GM12878 (cell line): ENCODE measurements around the gene UMAD1.
A peak's percentile ranks its signal among the peaks of the same experiment; 100 is the strongest.

Source experiments
- CEBPB ChIP-seq, 2 experiments: fragments of 150-350 bp in 1 of 2; IDR thresholded peaks; 2 replicates each; pipeline ENCODE4 v1.6.1; 2012 to 2014; ENCODE audit warnings: low read depth in 2 of 2, low read length in 2 of 2, borderline replicate concordance in 1 of 2, inconsistent platforms in 1 of 2
- EED ChIP-seq: sonication (generic); IDR thresholded peaks from 2 replicates; pipeline ENCODE4 v1.6.1; 2016; ENCODE audit warnings: antibody characterized with exemption, low read depth
- EP300 ChIP-seq, 2 experiments: fragments of 150-350 bp in 1 of 2; IDR thresholded peaks; 2 replicates each; pipeline ENCODE4 v1.6.1; 2011 to 2012; ENCODE audit warnings: low read depth in 2 of 2, low read length in 2 of 2, borderline replicate concordance in 1 of 2, improper control_type of control experiment in 1 of 2, inconsistent platforms in 1 of 2; ENCODE audit not compliant: control insufficient read depth in 1 of 2
- JUND ChIP-seq: IDR thresholded peaks from 2 replicates; pipeline ENCODE4 v1.6.1; 2012; ENCODE audit warnings: low read depth, mild to moderate bottlenecking, low read length, improper control_type of control experiment, moderate library complexity
- NBN ChIP-seq: fragments of 450-650 bp; IDR thresholded peaks from 2 replicates; pipeline ENCODE4 v1.6.1; 2016
- POLR2AphosphoS2 ChIP-seq: IDR thresholded peaks from 2 replicates; pipeline ENCODE4 v1.6.1; 2011; ENCODE audit warnings: low read depth, mild to moderate bottlenecking, low read length, improper control_type of control experiment, moderate library complexity
- POU2F2 ChIP-seq: IDR thresholded peaks from 3 replicates; pipeline ENCODE4 v1.6.1; 2011; ENCODE audit warnings: low read depth, mild to moderate bottlenecking, low read length, borderline replicate concordance
- ZNF274 ChIP-seq: IDR thresholded peaks from one replicate; pipeline ENCODE4 v1.8.0; 2011; ENCODE audit not compliant: insufficient read length, insufficient read depth
- ZNF622 ChIP-seq: fragments of 450-650 bp; IDR thresholded peaks from 2 replicates; pipeline ENCODE4 v1.6.1; 2017; ENCODE audit warnings: mild to moderate bottlenecking, inconsistent platforms
- TF ChIP-seq, protein P1 (sequence below), 3 experiments: IDR thresholded peaks in 2 of 3; conservative IDR thresholded peaks in 1 of 3; 2 replicates each; pipeline ENCODE4 v1.5.1; 2011; ENCODE audit warnings: low read depth in 3 of 3, low read length in 3 of 3, mild to moderate bottlenecking in 3 of 3, control low read depth in 2 of 3, moderate library complexity in 2 of 3, inconsistent platforms in 1 of 3, mixed read lengths in 1 of 3; ENCODE audit not compliant: control insufficient read depth in 2 of 3, insufficient read depth in 1 of 3; ENCODE audit errors: extremely low read depth in 1 of 3
- TF ChIP-seq, protein P2 (sequence below): fragments of 450-650 bp; formaldehyde crosslinking; IDR thresholded peaks from 2 replicates; pipeline ENCODE4 v1.4.0; 2020; ENCODE audit warnings: mild to moderate bottlenecking, moderate library complexity
- TF ChIP-seq, protein P3 (sequence below): fragments of 450-650 bp; IDR thresholded peaks from 2 replicates; pipeline ENCODE4 v1.6.1; 2017; ENCODE audit warnings: mild to moderate bottlenecking
- TF ChIP-seq, protein P4 (sequence below): IDR thresholded peaks from 2 replicates; pipeline ENCODE4 v1.6.1; 2012; ENCODE audit warnings: mild to moderate bottlenecking, low read depth, low read length
- TF ChIP-seq, protein P5 (sequence below): IDR thresholded peaks from 2 replicates; pipeline ENCODE4 v1.6.1; 2012; ENCODE audit warnings: improper control_type of control experiment, low read depth, low read length; ENCODE audit not compliant: insufficient replicate concordance

DNA sequence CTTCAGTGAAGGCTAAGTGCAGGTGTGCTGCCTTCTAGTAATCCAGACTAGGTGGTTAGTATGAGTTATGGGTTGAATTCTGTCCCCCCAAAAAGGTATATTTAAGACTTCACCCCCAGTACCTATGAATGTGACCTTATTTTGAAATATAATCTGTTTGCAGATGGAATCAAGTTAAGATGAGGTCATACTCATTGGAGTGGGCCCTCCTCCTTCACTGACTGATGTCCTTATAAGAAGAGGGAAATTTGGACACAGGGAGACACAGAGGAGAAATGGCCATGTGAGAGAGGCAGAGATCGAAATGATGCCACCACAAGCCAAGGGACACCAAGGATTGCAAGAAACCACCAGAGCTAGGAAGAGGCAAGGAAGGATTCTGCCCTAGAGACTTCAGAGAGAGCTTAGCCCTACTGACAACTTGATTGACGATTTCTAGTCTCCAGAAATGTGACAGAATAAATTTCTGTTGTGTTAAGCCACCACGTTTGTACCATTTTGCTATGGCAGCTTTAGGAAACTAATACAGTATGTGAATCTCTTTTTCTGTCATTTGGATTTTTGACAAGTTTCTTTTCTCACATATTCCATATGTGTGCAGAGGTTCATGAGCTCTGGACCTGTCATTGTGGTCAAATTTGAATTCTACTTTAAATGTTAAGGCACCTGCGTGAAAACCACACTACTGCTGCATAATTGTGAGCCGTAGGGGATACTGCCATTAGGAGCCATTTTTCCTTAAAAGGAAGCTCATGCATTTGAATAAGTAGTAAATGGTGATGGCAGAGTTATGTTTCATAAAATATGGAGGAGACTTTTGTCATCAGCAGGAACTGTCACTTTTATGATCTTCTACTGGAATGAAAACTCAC lies 80.4 kb downstream of the UMAD1 start:
- TF ChIP-seq, protein P1, sequence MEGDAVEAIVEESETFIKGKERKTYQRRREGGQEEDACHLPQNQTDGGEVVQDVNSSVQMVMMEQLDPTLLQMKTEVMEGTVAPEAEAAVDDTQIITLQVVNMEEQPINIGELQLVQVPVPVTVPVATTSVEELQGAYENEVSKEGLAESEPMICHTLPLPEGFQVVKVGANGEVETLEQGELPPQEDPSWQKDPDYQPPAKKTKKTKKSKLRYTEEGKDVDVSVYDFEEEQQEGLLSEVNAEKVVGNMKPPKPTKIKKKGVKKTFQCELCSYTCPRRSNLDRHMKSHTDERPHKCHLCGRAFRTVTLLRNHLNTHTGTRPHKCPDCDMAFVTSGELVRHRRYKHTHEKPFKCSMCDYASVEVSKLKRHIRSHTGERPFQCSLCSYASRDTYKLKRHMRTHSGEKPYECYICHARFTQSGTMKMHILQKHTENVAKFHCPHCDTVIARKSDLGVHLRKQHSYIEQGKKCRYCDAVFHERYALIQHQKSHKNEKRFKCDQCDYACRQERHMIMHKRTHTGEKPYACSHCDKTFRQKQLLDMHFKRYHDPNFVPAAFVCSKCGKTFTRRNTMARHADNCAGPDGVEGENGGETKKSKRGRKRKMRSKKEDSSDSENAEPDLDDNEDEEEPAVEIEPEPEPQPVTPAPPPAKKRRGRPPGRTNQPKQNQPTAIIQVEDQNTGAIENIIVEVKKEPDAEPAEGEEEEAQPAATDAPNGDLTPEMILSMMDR (IDR thresholded peaks at IDR 0.05 in 2 of 3, conservative IDR thresholded peaks at IDR 0.05 in 1 of 3; ENCODE audit: control insufficient read depth in 2 of 3, extremely low read depth in 1 of 3, insufficient read depth in 1 of 3, low read depth in 3 of 3, low read length in 3 of 3): no peak
- TF ChIP-seq EED (no peak), EP300 (IDR thresholded peaks at IDR 0.05; ENCODE audit: borderline replicate concordance in 1 of 2, control insufficient read depth in 1 of 2, low read depth in 2 of 2, low read length in 2 of 2) (peak in 1 of 2 experiments; percentile 85; a peak in 2 of 4 replicates), CEBPB (IDR thresholded peaks at IDR 0.05; ENCODE audit: borderline replicate concordance in 1 of 2, low read depth in 2 of 2, low read length in 2 of 2) (no peak), POLR2AphosphoS2 (no peak), JUND (no peak), ZNF274 (no peak), POU2F2 (no peak), ZNF622 (no peak), NBN (no peak)
- TF ChIP-seq, protein P2, sequence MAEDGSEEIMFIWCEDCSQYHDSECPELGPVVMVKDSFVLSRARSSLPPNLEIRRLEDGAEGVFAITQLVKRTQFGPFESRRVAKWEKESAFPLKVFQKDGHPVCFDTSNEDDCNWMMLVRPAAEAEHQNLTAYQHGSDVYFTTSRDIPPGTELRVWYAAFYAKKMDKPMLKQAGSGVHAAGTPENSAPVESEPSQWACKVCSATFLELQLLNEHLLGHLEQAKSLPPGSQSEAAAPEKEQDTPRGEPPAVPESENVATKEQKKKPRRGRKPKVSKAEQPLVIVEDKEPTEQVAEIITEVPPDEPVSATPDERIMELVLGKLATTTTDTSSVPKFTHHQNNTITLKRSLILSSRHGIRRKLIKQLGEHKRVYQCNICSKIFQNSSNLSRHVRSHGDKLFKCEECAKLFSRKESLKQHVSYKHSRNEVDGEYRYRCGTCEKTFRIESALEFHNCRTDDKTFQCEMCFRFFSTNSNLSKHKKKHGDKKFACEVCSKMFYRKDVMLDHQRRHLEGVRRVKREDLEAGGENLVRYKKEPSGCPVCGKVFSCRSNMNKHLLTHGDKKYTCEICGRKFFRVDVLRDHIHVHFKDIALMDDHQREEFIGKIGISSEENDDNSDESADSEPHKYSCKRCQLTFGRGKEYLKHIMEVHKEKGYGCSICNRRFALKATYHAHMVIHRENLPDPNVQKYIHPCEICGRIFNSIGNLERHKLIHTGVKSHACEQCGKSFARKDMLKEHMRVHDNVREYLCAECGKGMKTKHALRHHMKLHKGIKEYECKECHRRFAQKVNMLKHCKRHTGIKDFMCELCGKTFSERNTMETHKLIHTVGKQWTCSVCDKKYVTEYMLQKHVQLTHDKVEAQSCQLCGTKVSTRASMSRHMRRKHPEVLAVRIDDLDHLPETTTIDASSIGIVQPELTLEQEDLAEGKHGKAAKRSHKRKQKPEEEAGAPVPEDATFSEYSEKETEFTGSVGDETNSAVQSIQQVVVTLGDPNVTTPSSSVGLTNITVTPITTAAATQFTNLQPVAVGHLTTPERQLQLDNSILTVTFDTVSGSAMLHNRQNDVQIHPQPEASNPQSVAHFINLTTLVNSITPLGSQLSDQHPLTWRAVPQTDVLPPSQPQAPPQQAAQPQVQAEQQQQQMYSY (CRISPR knock-in tag): no peak
- TF ChIP-seq, protein P3, sequence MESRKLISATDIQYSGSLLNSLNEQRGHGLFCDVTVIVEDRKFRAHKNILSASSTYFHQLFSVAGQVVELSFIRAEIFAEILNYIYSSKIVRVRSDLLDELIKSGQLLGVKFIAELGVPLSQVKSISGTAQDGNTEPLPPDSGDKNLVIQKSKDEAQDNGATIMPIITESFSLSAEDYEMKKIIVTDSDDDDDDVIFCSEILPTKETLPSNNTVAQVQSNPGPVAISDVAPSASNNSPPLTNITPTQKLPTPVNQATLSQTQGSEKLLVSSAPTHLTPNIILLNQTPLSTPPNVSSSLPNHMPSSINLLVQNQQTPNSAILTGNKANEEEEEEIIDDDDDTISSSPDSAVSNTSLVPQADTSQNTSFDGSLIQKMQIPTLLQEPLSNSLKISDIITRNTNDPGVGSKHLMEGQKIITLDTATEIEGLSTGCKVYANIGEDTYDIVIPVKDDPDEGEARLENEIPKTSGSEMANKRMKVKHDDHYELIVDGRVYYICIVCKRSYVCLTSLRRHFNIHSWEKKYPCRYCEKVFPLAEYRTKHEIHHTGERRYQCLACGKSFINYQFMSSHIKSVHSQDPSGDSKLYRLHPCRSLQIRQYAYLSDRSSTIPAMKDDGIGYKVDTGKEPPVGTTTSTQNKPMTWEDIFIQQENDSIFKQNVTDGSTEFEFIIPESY: no peak
- TF ChIP-seq, protein P4, sequence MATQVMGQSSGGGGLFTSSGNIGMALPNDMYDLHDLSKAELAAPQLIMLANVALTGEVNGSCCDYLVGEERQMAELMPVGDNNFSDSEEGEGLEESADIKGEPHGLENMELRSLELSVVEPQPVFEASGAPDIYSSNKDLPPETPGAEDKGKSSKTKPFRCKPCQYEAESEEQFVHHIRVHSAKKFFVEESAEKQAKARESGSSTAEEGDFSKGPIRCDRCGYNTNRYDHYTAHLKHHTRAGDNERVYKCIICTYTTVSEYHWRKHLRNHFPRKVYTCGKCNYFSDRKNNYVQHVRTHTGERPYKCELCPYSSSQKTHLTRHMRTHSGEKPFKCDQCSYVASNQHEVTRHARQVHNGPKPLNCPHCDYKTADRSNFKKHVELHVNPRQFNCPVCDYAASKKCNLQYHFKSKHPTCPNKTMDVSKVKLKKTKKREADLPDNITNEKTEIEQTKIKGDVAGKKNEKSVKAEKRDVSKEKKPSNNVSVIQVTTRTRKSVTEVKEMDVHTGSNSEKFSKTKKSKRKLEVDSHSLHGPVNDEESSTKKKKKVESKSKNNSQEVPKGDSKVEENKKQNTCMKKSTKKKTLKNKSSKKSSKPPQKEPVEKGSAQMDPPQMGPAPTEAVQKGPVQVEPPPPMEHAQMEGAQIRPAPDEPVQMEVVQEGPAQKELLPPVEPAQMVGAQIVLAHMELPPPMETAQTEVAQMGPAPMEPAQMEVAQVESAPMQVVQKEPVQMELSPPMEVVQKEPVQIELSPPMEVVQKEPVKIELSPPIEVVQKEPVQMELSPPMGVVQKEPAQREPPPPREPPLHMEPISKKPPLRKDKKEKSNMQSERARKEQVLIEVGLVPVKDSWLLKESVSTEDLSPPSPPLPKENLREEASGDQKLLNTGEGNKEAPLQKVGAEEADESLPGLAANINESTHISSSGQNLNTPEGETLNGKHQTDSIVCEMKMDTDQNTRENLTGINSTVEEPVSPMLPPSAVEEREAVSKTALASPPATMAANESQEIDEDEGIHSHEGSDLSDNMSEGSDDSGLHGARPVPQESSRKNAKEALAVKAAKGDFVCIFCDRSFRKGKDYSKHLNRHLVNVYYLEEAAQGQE: no peak
- TF ChIP-seq, protein P5, sequence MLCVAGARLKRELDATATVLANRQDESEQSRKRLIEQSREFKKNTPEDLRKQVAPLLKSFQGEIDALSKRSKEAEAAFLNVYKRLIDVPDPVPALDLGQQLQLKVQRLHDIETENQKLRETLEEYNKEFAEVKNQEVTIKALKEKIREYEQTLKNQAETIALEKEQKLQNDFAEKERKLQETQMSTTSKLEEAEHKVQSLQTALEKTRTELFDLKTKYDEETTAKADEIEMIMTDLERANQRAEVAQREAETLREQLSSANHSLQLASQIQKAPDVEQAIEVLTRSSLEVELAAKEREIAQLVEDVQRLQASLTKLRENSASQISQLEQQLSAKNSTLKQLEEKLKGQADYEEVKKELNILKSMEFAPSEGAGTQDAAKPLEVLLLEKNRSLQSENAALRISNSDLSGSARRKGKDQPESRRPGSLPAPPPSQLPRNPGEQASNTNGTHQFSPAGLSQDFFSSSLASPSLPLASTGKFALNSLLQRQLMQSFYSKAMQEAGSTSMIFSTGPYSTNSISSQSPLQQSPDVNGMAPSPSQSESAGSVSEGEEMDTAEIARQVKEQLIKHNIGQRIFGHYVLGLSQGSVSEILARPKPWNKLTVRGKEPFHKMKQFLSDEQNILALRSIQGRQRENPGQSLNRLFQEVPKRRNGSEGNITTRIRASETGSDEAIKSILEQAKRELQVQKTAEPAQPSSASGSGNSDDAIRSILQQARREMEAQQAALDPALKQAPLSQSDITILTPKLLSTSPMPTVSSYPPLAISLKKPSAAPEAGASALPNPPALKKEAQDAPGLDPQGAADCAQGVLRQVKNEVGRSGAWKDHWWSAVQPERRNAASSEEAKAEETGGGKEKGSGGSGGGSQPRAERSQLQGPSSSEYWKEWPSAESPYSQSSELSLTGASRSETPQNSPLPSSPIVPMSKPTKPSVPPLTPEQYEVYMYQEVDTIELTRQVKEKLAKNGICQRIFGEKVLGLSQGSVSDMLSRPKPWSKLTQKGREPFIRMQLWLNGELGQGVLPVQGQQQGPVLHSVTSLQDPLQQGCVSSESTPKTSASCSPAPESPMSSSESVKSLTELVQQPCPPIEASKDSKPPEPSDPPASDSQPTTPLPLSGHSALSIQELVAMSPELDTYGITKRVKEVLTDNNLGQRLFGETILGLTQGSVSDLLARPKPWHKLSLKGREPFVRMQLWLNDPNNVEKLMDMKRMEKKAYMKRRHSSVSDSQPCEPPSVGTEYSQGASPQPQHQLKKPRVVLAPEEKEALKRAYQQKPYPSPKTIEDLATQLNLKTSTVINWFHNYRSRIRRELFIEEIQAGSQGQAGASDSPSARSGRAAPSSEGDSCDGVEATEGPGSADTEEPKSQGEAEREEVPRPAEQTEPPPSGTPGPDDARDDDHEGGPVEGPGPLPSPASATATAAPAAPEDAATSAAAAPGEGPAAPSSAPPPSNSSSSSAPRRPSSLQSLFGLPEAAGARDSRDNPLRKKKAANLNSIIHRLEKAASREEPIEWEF: no peak
